NCI-H226 (cell line): ENCODE measurements around the gene PAK4.
"Not testable (repeated sequence)": the region's sequence is repeated elsewhere in the genome, so short reads cannot be mapped to it uniquely, and the experiment has no call there.

Experiments used
- DNase-seq: peaks from one replicate; pipeline ENCODE4 v3.0.0-alpha.2; 2015

The PAK4 gene

DNA sequence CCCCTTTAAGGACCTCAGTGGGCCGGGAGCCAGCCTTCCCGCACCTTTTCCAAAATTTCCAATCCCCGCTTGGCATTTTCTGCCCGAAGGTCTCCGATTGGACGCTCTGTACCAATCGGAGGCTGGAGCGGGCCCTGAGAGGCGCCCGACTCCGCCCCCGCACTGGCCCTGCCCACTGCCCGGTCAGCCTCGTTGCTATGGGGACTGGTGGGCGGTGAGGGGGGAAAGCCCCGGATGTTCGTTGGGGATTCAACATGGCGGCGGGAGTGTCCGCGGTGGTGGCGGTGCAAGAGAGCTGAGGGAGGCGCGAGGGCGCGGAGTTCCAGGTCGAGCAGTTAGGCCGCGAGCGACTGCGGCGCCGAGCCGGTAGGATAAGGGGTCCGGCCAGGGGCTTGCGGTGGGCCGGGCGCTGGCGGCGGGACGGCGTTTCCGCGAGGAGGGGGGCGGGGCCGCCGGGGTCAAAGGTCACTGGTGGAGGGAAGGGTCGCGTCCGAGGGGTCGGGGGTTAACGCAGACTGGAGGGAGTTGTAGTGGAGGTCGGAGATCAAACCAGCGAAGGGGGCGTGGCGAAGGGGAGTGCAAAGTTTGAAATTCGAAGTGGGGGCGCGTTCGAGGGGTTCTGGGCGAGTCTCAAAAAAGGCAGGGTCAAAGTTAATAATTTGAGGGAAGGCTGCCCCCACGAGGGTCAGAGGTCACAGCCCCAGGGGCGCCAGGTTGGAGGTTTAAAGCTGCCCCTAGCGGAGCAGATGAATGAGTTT is at the start of gene PAK4:
Gene PAK4 (plus strand): TSS at position 233 of the 758 bp plus-strand sequence. CDS start 43,768 bp downstream, outside the sequence.
- peak; percentile 97 for DNase-seq

DNA sequence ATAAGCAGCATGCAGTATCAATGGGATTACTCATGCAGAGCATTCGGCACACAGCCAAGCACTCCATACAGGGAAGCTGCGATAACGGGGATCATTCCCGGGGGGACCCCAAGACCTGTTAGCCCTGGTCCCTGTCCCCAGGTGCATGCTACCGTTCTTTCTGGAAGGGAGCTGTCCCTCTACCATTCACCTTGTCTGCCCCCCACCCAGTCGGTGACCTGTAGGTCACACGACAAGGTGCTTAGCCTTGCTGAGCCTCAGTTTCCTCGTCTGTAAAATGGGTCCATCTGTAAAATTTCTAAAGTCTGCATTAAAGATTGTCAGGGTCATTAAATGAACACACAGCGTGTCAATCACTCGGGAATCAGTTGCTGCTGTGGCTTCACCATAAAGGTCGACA is 48.3 kb upstream of the PAK4 start:
- DNase-seq: no peak

DNA sequence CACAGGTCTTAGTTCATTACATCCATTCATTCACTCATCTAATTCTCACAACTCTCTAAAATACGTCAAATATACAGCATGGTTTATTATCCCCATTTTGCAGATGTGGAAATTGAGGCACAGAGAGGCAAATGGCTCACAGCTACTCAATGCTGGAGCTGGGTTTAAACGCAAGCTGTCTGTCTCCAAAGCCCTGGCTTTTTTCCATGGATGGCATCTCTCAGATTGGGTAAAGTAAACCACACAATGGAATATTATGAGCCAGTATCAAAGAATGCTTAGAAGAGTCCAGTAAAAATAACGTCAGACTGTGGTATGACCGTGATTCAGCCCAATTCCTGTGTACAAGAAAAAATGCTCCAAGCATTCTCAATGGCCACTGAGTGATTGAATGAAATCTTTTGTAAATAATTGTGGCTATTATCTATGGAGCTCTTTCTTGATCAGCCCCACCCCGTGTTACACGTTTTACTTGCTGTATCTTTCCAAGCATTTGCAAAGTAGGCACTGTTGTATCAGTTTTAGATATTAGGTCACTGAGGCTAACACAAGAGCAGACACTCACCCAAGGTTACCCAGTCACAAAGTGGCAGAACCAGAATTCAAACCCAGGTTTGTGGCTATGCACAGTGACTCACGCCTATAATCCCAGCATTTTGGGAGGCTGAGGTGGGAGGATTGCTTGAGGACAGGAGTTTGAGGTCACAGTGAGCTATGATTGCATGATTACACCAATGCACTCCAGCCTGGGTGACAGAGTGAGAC is 47.0 kb upstream of the PAK4 start:
- peak; percentile 97 for DNase-seq

DNA sequence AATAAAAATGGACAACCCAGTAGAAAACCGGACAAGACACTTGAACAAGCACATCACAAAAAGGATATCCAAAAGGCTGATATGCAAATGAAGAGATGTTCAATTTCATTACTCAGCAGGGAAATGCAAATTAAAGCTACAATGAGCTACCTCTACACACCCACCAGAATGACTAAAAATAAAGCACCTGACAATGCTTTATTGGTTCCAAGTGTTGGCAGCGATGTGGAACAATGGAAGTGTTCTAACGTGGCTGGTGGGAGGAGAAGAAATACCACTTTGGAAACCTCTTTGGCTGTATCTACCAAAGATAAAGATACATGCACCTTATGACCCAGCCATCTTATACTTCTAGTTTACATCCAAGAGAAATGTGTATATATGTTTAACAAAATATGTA is 45.2 kb upstream of the PAK4 start:
- no peak for DNase-seq

DNA sequence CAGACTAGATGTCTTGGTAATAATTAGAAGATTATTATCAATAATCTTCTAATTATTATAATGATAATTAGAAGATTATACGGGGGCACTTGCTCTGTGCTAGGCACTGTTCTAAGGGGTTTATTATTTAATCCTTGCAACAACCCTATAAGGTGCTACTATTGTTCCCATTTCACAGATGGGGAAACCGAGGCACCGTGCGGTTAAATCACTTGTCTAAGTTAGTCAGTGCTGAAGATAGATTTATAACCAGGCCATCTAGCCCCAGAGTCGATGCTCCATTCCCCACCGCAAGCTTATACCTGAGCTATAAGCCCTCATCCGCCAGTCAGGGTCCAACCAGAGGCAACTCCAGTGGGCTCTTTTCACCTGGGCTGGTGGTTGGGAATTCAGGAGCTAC is 43.4 kb upstream of the PAK4 start:
- DNase-seq: no peak

DNA sequence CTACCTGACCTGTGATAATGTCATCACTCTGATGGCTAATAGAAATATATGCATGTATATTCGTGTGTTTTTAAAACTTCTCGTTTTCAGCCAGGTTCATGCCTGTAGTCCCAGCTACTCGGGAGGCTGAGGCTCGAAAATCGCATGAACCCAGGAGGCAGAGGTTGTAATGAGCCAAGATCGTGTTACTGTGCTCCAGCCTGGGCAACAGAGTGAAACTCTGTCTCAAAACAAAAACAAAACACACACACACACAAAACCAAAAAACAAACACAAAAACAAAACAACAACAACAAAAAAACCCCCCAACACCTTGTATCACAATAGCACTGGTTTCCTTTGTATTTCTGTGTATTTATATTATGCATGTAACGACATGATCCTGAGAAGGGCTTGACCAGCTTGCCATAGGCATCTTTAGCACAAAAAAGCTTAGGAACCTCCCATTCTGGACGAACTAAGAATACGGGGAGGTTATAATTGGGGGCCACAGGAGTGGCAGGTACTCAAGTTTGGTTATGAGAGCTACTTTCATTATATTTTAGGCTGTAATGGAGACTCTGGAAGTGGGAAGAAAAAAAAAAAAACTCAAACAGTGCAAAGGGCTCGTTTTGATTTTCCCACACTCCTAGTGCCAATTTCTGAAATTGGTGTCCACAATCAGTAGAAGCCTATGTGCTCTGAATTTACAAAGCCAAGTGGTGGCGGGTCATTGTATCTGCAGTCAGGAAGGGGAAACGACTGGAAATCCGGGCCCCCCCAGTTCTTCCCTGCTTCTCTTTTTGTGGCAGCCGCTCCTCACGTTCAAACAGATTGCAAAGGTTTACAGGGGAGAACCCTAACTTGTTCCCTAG is 42.6 kb upstream of the PAK4 start:
- no peak for DNase-seq

DNA sequence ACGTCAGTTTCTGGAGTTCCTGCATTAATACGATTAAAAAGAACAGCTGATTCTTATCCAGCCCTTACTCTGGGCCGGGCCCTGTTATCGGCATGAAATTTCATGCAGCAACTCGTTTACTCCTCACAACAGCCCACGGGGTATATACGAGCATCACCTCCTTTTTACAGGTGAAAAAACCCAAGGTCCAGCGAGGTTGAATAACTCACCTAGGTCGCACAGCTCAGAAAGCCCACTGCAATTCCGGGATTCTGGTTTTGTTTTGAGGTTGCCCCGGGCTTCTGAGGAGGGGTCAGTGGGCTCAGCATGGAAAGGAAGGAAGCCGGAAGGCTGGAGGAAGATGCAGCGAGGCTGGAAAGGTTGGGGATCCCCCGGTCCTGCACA is 42.0 kb upstream of the PAK4 start:
- DNase-seq: no peak

DNA sequence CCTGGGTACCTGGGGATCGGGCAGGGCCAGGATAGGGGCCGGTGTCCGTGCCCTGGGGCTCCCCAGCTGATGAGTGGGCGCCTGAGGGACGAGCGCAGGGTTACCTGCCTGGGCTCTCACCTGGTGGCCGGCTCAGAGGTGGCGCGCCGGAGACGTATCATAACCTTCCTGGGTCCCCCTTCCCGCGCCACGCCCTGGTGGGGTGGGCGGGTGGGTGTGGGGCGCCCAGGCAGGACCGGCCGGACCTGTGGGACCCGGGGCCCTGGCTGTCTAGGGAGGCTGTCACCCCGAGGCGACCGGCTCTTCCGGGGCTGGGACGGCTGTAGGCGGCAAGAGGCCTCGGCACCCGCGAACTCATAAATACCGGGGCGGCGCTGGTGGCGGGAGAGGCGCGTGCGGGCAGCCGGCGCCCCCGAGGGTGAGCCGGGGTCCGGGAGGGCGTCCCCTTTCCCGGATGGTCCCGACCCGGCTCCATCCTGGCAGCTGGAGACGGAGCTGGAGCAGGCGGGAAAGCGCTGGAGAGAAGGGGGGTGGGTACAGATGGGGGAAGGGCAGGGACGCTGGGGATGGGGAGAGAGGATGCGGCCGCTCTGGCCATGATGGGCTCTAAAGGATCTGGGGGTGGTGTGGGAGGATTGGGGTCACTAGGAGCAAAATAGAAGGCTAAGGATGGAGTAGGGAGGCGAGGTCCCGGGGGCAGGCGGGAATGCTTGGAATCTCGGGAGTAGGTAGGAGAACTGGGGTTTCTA is 41.4 kb upstream of the PAK4 start, which contains the start of gene ACP7:
Gene ACP7 (plus strand): TSS at position 386 of the 749 bp plus-strand sequence. CDS start 902 bp downstream, outside the sequence.
- DNase-seq: no peak

DNA sequence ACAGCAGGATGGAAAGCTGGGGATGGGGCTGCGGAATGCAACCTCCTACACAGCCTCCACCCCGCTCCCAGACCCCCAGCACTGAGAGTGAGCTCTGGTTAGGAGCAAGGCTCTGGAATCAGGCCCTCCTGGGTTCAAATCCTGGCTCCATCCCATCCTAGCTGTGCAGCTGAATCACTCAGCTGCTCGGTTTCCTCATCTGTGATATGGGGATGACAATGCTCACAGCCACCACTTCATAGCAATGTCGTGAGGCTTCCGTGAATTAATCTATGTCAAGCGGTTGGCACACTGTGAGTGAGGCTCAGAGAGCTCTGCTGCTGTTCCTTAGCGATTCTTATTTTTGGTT is 40.9 kb upstream of the PAK4 start:
- no peak for DNase-seq

DNA sequence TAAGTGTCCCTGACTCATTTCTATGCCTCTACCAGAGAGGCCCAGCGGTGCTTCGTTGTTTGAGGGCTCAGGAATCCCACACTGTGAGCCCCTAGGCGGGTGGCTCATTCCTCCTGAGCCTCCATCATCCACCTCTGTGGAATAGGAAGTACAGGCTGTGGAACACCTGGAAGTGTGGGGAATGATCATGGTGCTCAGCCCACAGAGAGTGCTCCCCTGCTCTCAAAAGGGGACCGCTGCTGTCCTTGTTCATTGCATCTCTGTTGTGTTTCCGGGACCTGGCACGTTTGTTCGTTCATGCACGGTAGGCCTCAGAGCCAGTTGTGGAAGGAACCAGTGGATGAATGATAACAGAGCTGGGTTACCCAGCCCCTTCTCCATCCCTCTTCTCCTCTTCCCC is 40.2 kb upstream of the PAK4 start:
- DNase-seq: no peak

DNA sequence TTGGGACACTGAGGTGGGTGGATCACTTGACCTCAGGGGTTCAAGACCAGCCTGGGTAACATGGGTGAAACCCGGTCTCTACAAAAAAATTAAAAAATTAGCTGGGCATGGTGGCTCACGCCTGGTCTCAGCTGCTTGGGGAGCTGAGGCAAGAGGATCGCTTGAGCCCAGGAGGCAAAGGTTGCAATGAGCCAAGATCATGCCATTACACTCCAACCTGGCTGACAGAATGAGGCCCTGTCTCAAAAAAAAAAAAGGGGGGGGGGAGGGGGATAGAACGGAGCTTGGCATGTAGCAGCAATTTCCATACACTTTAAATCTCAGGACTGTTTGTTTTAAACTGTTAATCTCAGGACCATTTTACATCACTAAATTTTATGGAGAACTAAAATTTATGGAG is 39.2 kb upstream of the PAK4 start:
- DNase-seq: no peak

DNA sequence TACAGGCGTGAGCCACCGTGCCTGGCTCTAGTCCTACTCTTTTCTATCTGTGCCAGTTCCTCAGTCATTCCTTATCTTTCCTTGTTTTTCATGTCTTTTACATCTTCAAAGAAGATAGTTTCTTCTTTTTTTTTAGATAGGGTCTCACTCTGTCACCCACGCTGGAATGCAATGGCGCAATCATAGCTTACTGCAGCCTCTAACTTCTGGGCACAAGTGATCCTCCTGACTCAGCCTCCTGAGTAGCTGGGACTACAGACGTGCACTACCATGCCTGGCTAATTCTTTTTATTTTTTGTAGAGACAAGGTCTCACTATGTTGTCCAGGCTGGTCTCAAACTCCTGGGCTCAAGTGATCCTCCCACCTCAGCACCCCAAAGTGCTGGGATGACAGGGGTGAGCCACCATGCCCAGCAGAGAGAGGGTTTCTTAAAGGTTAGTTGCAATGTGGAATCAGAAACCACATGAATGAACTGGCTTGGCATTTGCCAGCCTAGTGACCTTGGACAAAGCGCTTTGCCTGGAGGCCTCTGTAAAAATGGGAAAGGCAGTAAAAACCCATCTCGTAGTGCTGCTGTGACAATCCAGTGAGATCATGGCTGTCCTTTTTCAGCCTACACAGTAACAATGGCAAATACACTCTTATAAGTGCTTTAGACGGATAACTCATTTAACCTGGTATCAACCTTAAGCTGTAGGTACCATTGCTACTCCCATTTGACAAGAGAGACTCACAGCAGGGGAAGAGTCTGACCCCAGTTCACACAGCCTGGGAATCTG is 37.5 kb upstream of the PAK4 start:
- no peak for DNase-seq

DNA sequence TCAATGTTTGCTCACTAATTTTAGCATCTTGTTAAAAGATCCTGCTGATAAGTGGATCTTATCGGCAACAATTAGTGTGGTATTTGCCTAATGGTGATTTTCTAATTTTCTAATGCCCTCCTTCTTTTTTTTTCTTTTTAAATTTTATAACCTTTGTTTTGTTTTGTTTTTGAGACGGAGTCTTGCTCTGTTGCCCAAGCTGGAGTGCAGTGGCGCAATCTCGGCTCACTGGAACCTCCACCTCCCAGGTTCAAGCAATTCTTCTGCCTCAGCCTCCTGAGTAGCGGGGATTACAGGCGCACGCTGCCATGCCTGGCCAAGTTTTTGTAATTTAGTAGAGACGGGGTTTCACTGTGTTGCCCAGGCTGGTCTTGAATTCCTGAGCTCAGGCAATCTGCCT is 35.6 kb upstream of the PAK4 start:
- not testable (repeated sequence) for DNase-seq

DNA sequence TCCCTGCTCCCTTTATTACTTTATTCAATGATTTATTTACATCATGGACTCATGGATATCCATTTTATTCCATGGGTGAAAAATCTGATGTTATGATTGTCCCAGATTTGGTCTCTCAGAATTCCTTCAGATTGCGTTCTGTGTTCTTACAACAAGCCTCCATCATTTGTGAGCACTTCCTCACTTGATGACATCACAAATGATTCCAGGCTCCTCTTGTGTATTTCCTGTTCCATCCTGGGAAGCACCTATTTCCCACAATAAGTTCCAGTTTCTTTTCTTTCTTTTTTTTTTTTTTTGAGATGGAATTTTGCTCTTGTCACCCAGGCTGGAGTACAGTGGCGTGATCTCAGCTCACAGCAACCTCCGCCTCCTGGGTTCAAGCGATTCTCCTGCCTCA is 34.7 kb upstream of the PAK4 start:
- no peak for DNase-seq

DNA sequence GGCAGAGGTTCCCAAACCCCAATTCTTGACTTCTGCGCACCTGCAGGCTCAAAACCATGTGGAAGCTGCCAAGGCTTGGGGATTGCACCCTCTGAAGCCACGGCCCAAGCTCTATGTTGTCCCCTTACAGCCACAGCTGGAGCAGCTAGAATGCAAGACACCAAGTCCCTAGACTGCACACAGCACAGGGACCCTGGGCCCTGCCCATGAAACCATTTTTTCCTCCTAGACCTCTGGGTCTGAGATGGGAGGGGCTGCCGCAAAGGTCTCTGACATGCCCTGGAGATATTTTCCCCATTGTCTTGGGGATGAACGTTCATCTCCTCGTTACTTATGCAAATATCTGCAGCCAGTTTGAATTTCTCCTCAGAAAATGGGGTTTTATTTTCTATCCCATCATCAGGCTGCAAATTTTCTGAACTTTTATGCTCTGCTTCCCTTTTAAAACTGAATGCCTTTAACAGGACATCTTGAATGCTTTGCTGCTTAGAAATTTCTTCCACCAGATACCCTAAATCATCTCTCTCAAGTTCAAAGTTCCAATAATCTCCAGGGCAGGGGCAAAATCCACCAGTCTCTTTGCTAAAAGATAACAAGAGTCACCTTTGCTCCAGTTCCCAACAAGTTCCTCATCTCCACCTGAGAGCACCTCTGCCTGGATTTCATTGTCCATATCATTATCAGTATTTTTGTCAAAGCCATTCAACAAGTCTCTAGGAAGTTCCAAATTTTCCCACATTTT is 29.6 kb upstream of the PAK4 start:
- not testable (repeated sequence) for DNase-seq

DNA sequence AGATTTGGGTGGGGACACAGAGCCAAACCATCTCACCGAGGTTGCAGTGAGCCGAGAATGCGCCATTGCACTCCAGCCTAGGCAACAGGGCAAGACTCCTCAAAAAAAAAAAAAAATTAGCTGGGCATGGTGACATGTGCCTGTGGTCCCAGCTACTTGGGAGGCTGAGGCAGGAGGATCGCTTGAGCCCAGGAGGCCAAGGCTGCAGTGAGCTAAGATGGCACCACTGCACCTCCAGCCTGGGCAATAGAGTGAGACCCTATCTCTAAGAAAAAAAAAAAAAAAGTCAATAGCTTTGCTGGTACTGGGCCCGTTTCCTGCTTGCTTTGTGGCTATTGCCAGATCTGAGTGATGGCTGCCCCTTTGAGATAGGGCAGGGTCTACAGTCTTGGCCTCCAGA is 28.3 kb upstream of the PAK4 start:
- no peak for DNase-seq

DNA sequence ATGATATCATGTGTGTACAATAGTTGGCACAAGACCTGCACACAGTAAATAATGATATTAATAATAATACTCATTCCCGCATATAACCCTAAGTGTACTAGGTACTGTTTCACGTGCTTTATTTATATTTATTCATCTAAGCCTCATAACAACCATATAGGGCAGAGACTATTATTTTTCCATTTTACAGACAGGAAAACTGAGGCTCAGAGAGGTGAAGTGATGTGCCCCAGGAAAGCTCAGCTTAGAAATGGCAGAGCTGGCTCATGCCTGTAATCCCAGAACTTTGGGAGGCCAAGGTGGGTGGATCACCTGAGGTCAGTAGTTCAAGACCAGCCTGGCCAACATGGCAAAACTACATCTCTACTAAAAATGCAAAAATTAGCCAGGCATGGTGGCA is 27.9 kb upstream of the PAK4 start:
- DNase-seq: no peak

DNA sequence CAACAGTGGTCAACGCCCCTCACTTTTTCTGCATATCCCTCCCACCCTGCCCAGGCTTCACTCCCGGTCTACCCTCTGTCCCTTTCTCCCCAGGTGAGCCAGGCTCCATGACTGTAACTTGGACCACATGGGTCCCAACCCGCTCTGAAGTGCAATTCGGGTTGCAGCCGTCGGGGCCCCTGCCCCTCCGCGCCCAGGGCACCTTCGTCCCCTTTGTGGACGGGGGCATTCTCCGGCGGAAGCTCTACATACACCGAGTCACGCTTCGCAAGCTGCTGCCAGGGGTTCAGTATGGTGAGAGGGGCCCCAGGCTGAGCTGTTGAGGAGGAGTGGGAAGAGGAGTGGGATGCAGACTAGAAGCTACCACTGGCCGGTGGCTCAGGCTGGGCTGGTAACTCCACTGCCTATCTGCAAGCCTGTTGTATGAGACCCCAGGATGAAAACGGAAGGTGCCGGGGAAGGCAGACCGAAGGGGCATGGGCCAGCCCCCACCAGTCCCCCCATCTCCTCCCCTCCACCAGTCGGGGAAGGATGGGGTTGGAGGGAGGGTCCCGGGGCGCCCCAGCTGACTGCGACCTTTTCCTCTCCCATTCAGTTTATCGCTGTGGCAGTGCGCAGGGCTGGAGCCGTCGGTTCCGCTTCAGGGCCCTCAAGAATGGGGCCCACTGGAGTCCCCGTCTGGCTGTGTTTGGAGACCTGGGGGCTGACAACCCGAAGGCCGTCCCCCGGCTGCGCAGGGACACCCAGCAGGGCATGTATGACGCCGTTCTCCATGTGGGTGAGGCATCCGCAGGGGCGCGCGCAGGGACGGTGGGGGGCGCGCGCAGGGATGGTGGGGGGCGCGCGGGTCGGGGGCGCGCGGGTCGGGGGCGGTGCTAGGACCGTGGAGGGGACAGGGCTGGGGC is 27.0 kb upstream of the PAK4 start:
- DNase-seq: no peak

DNA sequence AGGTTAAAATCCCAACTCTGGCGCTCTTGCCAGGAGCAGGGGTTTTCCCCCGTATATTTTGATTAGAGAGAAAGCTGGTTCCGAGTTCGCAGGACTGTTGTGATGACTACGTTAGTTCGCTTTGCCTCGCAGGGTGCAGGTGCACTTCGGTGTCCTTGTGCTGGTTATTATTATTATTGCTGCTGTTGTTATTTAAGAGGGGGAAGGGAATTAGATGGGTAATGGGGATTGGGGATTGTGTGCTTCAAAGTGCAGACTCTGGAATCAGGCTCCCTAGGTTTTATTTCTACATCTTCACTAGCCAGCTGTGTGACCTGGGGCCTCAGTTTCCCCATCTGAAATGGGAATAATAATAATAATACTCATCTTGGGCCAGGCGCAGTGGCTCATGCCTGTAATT is 26.2 kb upstream of the PAK4 start:
- DNase-seq: no peak
